ENCODE data around the gene CCSER1.
"Not testable (repeated sequence)": the region's sequence is repeated elsewhere in the genome, so short reads cannot be mapped to it uniquely, and the experiment has no call there.

The CCSER1 gene

DNA sequence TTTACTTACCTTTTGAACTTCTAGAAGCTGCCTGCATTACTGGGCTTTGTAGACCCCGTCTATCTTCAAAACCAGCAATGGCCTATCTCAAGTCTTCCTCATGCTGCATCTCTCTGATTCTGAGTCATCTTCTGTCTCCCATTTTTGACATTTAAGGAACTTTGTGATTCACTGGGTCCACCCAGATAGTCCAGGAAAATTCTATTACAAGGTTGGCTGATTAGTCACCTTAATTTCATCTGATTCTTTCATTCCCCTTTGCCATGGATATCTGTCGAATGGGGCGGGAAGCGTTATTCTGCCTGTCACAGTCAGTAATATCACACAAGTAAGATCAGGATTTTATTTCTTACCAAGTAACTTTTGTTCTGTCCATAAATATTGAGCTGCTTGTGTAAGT, 618.0 kb downstream of the CCSER1 start:
- DNase-seq = no peak

- DNase-seq = no peak
These were observed 625.9 kb downstream of the CCSER1 start for GRCh38 chr4:90753068-90753467.

DNA sequence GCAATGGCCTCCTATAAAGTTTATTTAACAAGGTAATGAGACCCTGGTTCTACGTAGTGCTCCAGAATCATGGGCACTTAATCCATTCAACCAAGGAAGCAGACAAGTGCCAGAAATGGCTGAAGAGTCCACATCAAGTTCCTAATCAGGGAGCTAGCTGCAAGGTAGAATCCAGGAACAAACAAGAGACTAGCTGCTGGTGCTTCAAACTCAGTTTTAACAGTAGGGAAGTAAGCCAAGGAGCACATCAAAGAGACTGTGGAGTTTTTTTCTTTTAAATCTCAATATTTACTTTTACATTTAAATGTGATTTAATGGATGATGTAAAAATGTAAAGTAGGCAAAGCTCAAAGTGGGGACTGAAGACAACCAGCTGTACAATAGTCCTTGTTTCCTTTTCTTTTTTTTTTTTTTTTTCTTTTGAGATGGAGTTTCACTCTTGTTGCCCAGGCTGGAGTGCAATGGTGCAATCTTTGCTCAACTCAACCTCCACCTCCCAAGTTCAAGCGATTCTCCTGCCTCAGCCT, 630.4 kb downstream of the CCSER1 start:
- DNase-seq = no peak

GRCh38 chr4:90760059-90760458, 632.9 kb downstream of the CCSER1 start:
- no peak for DNase-seq

GRCh38 chr4:90766837-90767236, 639.6 kb downstream of the CCSER1 start:
- no peak for DNase-seq

GRCh38 chr4:90769251-90769650, 642.1 kb downstream of the CCSER1 start:
- DNase-seq = no peak

DNA sequence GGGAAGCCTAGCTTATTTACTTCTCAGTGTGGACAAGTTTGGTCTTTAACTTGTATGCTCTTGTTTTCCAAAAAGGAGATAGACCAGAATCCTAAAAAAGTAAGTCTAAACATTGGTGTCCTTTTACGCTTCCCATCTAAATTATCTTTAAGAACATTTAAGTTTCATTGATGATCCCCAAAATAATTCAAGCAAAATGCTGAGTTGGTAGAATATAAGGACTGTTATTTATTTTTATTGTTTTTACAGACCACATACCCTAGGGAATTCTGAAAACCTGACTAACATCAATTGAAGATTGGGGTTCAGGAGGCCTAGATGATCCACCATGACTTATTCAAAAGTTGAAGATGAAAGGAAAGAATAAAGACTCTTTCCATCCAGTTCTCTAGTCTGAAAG, 653.0 kb downstream of the CCSER1 start:
- DNase-seq = no peak

- no peak for DNase-seq
These were observed 659.4 kb downstream of the CCSER1 start for GRCh38 chr4:90786602-90787001.

- no peak for DNase-seq
These were observed 665.5 kb downstream of the CCSER1 start for GRCh38 chr4:90792696-90793095.

DNA sequence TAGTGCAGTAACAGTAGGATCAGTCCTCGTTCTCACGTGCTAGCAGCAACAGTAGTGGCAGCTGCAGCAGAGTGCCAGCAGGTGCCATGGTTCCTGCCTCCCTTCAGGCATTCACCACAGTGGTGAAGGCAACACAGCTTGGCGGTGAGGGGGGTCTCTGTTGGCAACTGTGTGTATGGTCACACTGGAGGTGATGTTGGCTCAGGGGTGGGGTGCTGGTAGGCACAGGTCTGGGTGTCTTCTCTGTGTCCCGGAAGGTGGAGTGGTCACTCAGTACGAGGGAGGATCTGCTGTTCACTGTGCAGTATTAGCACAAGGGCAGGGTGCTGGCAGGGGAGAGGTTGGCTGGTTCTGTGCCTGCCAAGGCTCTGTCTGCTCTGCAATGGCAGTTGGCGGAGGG, 671.8 kb downstream of the CCSER1 start:
- no peak for DNase-seq

GRCh38 chr4:90799895-90800294, 672.7 kb downstream of the CCSER1 start:
- no peak for DNase-seq

DNA sequence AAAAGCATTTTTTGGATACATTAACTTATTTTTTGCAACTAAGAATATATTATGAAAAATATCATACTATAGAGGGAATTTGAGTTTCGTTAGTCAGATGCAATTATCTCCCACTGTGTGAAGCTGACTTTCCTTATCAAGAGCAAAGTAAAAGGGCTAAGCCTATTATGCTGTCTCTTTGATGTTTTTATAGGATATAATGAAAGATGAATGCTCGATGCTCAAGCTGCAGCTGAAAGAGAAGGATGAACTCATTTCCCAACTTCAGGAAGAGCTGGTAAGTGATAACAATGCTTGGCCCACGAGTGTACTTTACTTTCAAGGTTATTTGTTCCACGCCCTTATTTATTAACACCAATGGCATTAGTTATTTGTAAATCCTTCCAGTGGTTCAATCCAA, 688.4 kb downstream of the CCSER1 start:
- DNase-seq = no peak

GRCh38 chr4:90816754-90817153, 689.6 kb downstream of the CCSER1 start:
- DNase-seq = no peak

- DNase-seq = no peak
These were observed 697.3 kb downstream of the CCSER1 start for GRCh38 chr4:90824266-90825150.

GRCh38 chr4:90825849-90826248, 698.7 kb downstream of the CCSER1 start:
- DNase-seq = no peak

DNA sequence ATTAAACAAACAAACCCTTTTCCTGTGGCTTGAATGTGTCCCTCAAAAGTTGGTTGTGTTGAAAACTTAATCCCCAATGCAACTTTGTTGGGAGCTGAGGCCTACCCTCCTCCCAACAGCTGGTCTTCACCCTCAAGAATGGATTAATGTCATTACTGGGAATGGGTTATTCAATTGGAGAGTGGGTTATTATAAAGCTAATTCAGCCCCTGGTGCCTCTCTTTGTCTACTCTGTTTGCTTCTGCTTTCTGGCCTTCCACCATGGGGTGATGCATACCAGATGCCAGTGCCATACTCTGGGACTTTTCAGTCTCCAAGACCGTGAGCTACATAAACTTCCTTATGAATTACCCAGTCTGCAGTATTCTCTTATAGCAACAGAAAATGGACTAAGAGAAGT, 706.5 kb downstream of the CCSER1 start:
- no peak for DNase-seq

DNA sequence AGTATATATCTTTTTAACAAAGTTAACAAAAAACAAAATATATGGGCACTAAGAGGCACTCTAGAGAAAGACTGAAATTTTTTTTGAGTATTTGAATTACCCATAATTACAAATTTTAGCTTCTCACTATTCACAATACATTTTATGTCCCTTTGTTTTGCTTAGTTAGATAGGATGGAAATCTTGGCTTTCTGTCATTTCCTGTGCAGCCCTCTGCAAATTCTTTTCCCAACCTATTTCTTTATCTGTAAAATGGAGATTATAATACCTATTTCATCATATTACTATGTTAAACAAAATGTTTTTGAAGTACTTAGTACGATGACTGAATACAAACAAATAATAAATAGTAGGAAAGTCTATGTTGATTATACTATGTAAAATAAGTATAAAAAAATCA, 710.0 kb downstream of the CCSER1 start:
- no peak for DNase-seq

GRCh38 chr4:90838859-90839258, 711.7 kb downstream of the CCSER1 start:
- DNase-seq = not testable (repeated sequence)

GRCh38 chr4:90840291-90840690, 713.1 kb downstream of the CCSER1 start:
- no peak for DNase-seq

DNA sequence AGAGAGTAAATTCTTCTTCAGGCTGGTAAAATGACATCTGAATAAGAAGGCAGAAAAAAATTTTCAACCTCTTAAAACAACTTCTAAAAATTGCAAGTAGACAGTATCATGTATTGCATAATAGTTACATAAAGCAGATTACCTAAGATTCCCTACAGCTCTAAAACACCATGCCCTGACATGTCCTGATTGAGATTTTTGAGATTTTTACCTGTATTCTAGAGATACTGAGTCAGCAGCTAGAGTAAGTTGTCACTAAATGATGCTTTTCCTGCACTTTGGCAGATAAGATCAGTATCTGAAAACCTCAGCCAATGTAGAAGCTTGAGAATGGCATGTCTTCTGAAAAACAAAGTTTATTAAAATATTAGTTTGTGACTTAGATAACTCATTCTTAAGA, 713.6 kb downstream of the CCSER1 start:
- DNase-seq = no peak

DNA sequence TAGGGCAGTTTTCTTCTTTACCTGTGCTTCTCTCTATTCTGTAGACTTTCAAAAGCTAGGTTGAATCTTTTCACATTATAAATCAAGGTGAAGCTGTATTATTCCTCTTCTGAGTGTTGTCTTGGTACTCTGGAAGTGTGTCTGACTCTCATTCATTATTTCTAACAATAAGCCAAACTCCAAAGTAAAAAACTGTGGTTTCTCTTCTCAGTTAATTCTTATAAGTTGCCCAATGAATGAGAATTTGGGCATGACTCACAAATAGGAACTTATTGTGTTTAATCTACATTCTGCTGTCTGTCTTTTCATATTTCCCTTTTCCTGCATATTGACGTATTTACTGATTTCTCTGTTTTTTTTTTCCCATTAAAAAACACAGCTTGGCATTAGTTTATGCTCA, 714.5 kb downstream of the CCSER1 start:
- DNase-seq = no peak

DNA sequence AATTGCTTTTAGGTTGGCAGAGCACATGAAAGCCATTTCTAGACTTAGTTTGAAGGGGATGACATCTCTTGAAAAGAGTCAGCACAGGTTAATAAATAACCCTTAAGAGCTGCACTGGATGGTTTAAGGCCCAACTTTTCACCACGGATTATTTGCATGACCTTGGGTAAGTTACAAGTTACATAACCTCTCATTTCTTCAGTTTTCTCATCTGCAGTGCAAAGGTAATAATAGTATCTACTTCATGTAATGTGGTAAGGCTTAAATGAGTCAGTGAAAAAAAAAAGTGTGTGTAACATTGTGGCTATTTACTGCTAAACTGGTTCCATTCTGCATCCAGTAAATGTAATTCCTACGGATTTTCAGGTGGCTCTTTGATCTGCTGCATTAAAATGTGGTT, 715.8 kb downstream of the CCSER1 start:
- DNase-seq = no peak

DNA sequence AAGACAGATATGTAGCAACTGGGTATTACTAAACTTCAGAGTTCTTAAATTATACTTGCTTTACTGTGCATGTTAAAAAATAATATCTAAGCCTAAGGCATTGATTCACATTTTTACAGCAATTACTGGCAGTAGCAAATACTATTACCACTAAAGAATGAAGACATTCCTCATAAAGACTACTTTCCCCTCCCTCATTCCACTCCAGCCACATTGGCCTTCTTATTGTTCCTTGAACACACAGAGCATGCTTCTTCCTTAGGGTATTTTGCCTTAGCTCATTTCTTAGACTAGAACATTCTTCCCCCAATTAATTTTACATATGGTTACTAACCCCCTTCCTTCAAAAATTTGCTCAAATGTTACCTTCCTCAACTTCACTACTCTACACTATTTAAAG, 717.0 kb downstream of the CCSER1 start:
- DNase-seq = no peak

GRCh38 chr4:90845777-90846176, 718.6 kb downstream of the CCSER1 start:
- DNase-seq = no peak

GRCh38 chr4:90852237-90852636, 725.0 kb downstream of the CCSER1 start:
- DNase-seq = no peak
